Stromal cell of bone marrow (primary cell): ENCODE results near the gene IQCH.
"Not testable (repeated sequence)": the region's sequence is repeated elsewhere in the genome, so short reads cannot be mapped to it uniquely, and the experiment has no call there.

Experiments
- DNase-seq: peaks from one replicate; pipeline ENCODE4 v3.0.0-alpha.2; 2012; ENCODE audit warnings: low read depth

IQCH gene

GRCh38 chr15:67446449-67446848 lies 191.9 kb downstream of the IQCH start:
- no peak for DNase-seq

DNA sequence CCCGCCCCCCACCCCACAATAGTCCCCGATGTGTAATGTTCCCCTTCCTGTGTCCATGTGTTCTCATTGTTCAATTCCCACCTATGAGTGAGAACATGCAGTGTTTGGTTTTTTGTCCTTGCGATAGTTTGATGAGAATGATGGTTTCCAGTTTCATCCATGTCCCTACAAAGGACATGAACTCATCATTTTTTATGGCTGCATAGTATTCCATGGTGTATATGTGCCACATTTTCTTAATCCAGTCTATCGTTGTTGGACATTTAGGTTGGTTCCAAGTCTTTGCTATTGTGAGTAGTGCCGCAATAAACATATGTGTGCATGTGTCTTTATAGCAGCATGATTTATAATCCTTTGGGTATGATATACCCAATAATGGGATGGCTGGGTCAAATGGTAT lies 193.8 kb downstream of the IQCH start:
- DNase-seq: not testable (repeated sequence)

DNA sequence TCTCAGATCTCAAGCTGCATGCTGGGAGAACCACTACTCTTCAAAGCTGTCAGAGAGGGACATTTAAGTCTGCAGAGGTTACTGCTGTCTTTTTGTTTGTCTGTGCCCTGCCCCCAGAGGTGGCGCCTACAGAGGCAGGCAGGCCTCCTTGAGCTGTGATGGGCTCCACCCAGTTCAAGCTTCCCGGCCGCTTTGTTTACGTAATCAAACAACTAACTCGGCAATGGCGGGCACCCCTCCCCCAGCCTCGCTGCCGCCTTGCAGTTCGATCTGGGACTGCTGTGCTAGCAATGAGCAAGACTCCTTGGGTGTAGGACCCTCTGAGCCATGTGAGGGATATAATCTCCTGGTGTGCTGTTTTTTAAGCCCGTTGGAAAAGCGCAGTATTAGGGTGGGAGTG lies 199.1 kb downstream of the IQCH start:
- DNase-seq: not testable (repeated sequence)

DNA sequence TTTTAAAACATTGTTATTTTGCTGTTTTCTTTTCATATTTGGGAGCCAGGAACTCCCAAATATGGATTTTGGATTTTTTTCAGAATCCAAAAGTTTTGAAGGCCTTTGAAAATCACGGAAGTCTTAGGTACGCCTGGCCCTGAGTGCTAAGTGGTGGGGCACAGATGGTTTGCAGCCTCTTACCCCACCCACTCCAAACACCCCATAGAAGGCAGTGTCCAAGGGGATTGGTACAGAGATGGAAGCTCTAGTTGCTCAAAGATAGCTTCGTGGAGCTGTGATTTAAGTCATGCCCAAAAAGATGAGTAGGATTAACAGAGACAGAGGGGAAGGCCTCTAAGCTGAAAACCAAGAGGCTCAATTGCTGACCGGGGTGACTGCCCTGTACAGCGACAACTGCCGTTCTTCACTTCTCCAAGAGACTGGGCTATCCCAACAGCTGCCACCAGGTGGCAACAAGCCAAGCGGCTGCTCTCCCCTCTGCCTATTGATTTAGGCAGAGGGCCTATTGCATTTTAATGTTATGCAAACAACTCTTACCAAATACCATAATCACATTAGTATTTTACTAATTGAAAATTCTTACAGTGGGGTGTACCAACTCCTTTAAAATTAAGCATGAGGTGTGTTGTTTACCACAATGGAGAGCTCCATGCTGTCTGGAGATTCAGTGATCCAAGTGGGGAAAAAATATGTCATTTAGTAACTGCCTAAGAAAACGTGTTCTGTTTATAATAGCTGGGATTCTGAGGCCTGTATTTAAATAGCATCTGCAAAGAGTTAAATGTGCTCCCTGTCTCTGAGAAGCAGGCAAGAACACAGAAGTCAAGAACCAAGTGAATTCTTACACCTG lies 202.3 kb downstream of the IQCH start:
- peak; percentile 35 for DNase-seq

GRCh38 chr15:67458331-67459029 lies 203.9 kb downstream of the IQCH start:
- DNase-seq: peak; percentile 1

DNA sequence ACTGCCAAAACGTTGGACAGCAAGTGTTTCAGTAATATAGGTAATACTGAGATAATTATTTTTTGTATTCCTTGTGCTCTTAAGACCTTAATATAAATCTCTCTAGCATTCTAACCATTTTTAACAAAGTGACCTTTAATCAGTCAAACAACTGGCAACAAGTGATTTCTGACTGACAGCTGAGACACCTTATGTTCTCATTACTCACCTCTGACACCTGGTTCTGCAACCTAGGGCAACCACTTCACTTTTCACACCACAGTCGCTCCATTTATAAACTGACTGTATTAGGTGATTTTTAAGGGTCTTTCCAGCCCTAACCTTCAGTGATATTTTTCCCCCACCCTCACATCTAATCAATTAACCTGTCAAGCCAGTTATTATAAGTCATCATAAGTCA lies 205.9 kb downstream of the IQCH start:
- no peak for DNase-seq

DNA sequence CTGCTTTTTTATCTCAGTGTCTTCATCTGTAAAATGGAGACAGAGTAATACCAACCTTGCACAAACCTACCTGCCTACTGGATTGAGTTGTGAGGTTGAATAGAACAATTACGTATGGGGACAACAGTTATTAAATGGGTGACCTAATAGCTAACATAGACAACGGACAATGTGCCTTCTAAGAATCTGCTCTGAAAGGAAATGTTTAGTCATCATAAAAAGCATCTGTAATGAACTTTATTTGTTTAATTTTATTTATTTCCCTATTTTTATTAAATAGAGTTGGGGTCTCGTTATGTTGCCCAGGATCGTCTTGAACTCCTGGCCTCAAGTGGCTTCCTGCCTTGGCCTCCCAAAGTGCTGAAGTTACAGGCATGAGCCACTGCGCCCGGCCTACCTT lies 207.1 kb downstream of the IQCH start:
- DNase-seq: no peak

GRCh38 chr15:67462875-67463274 lies 208.3 kb downstream of the IQCH start:
- DNase-seq: no peak

DNA sequence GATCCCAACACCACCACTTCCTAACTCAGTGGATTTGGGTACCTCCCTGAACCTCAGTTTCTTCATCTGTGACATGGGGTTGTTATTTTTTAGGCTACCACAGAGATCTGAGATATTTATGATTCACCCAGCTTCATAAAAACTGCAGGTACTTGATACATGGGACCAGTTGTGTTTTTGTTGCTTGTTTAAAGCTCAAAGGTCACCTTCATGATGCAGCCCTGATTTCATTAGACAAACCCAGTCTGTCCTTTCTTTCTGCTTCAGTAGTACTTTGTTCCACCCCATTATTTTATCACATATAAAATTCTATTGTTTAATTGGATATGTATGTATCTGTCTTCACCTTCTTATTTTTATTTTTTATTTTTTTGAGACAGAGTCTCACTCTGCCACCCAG lies 208.9 kb downstream of the IQCH start:
- DNase-seq: no peak

GRCh38 chr15:67465196-67465952 lies 210.8 kb downstream of the IQCH start:
- no peak for DNase-seq

- DNase-seq: no peak
These were observed 213.8 kb downstream of the IQCH start for GRCh38 chr15:67468416-67468815.

- no peak for DNase-seq
These were observed 215.1 kb downstream of the IQCH start for GRCh38 chr15:67469680-67470079.

GRCh38 chr15:67472957-67473356 lies 218.4 kb downstream of the IQCH start:
- DNase-seq: no peak

GRCh38 chr15:67474405-67475110 lies 220.0 kb downstream of the IQCH start:
- no peak for DNase-seq

DNA sequence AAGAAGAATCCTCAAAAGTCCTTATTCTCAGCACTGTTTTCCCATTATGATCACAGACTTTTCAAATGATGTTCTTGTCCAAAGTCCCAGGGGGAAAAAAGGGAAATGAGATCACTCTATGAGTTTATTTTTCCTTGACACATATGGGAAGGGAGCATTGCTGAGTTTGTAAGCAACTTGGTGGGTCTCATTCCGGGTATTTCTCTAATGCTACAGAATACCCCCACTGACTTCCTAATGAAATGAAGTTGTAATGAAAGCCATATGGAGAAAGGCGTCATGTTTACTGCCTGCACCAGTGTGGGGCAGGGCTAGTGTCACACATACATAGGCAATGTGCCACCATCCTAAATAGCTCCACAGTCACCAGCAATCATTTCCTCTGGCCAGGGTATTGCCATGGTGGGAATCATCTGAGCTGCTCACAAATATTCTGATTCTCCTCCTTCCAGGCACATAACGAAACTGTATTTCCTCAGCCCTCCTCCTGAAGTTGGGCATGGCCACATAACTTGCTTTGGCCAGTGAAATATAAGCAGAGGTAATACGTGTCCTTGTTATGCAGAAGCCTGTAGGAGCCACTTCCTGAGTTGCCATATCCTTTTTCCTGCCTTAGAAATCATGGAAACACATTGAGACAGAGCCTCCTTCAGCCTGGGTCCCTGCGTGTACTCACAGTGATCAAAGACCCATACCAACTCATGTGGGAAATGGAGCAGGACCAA lies 225.4 kb downstream of the IQCH start:
- DNase-seq: peak; percentile 49

DNA sequence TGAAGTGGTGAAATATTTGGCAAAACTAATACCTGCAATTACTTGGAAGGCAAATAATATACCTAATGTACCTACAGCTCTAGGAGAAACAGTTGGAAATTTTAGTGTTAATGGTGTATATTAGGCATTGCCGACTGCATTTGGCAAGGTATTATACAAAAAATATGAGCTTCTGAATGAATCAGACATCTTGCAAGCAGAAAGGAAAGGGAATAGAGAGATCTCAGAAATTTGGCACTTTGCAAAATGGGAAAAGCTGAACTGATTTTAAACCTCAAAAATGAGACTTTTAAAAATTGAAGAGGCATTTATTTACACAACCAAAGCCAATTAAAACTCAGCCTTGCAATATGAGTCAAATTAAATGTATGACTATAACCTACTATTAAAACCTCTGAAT lies 226.2 kb downstream of the IQCH start:
- DNase-seq: peak; percentile 22

DNA sequence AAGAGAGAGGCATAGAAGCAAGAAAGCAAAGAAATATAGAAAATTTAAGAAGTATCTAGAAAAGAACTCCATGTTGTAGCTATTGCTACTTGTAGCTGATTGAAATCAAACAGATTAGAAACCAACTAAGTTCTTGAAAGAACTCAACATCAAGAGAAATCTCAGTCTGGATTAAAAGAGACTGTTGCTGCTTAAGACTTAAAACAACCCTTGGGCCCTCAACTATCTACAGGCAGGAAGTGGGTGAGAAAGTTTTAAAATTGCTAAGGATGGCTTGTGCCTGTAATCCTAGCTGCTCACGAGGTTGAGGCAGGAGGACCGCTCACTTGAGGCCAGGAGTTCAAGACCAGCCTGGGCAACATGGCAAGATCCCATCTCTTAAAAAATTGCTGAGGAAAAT lies 227.1 kb downstream of the IQCH start:
- DNase-seq: no peak

DNA sequence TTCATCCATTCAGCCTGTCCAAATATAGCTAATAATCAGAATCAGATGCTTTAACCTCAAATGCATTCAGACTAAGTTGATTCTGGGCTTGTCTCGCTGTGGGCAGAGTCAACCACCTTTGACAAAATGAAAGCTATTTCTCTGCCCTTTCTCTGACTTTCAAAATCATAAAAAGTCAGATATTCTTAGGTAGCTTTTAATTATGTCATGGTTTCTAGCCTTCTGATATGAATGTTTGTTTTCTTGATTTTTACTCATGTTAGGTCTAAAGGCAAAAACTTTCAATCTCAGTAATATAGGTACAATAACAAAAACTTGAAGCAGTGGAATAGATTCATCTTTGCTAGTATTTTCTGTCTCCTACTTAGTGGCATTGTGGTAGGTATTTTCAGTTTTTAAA lies 241.0 kb downstream of the IQCH start:
- no peak for DNase-seq

GRCh38 chr15:67501177-67501835 lies 246.7 kb downstream of the IQCH start:
- no peak for DNase-seq

GRCh38 chr15:67501836-67502461 lies 247.4 kb downstream of the IQCH start:
- no peak for DNase-seq
